AG09319 (cell line): Measurements from ENCODE around the gene CSPG4.

Experiments used
- DNase-seq: peaks from one replicate; pipeline ENCODE4 v3.0.0-alpha.2; 2010; ENCODE audit warnings: low read depth; ENCODE audit errors: extremely low read depth
- TF ChIP-seq, protein P1 (sequence below): IDR thresholded peaks from 2 replicates; pipeline ENCODE4 v1.5.1; 2011; ENCODE audit warnings: low read depth, mild to moderate bottlenecking, inconsistent platforms, low read length, moderate library complexity

The CSPG4 gene

DNA sequence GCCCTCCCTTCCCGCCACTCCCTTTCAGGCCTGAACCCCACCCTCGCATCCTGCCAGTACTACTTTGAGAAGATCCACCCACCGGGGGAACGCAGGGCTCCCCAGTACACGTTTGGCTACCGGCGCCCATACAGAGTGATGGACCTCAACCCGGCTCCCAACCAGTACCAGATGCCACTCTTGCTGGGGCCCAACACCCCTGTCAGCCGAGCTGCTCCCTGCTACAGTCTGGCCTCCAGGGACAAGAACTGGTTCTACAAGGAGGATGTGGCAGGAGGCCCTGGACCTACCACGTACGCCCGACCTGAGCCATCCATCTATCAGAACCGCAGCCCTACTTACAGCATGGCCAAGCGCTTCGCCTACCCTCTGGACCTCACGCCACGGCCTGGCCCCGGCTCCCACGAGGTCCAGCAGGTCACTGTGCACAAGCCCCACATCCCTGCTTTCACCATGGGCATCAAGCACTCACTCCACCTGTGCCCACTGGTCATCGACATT, 14.4 kb upstream of the CSPG4 start:
- no peak for DNase-seq
- TF ChIP-seq, protein P1, sequence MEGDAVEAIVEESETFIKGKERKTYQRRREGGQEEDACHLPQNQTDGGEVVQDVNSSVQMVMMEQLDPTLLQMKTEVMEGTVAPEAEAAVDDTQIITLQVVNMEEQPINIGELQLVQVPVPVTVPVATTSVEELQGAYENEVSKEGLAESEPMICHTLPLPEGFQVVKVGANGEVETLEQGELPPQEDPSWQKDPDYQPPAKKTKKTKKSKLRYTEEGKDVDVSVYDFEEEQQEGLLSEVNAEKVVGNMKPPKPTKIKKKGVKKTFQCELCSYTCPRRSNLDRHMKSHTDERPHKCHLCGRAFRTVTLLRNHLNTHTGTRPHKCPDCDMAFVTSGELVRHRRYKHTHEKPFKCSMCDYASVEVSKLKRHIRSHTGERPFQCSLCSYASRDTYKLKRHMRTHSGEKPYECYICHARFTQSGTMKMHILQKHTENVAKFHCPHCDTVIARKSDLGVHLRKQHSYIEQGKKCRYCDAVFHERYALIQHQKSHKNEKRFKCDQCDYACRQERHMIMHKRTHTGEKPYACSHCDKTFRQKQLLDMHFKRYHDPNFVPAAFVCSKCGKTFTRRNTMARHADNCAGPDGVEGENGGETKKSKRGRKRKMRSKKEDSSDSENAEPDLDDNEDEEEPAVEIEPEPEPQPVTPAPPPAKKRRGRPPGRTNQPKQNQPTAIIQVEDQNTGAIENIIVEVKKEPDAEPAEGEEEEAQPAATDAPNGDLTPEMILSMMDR, result no peak

DNA sequence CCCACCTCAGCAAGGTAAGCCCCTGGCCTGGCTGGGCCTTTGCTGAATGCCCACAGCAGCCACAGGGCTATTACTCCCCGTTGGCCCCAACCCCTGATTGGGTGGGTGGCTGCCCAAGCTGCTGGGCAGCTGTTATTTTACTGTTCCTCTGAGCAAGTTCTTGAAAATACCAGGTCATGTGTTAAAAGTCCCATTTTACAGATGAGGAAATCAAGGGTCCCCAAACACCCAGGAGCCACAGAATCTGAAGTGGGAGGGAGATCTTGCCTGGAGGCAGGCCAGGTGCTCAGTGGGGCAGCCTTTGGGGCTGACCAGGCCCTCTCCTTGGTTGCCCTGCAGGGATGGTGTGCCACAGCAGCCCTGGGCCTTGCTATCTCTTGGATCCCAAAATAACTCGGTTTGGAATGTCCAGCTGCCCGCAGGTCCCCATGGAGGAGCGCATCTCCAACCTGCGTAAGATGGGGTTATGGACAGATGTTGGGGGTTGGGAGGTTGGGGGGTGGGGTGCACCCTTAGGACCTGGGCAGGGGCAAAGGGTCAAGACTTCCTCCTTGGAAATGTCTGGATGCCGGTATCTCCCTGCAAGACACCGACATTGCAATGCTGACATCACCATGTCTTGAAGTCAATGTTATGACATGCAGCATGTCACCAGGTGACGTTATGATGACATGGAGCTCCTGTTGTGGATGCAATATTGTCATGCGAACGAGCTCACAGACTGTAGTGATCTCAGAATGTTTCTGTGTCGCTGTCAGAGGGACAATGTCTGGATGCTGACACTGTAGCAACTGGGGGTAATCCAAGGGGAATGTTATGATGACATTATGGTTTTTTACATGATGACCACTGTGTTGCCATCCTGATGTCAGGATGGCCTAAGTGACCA, 13.3 kb upstream of the CSPG4 start:
- TF ChIP-seq, protein P1, result no peak
- no peak for DNase-seq

DNA sequence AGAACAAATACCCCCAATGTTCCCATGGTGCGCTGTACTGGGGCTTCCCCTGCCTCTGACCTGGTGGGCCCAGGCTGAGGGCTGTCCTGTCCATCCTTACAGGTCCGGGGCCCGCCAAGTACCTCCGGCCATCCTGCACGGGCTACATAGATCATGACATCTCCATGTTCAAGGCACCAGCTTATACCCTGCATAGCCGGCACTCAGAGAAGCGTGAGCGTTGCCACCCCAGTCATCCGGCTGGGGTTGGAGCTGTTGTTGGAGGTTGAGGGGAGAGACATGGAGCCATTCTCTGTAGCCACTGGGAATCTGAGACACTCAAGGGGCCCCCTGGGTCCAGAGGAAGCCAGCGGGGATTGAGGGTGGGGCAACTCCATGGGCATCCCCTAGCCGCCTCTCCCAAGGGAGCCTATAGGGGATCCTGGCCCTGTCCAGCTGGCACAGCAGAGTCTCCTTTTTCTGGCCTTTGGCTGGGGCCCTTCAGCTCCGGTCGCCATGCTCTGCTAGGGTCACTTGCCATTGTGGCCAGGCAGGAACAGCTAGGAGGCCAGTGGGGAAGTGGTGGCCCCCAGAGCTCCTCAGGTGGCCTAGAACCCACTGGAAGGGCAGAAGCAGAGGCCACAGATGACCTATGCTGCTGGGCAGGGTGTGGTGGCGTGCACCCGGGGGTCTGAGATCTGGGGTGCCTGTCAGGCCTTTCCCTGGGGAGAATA, 12.5 kb upstream of the CSPG4 start:
- TF ChIP-seq, protein P1, result no peak
- no peak for DNase-seq

DNA sequence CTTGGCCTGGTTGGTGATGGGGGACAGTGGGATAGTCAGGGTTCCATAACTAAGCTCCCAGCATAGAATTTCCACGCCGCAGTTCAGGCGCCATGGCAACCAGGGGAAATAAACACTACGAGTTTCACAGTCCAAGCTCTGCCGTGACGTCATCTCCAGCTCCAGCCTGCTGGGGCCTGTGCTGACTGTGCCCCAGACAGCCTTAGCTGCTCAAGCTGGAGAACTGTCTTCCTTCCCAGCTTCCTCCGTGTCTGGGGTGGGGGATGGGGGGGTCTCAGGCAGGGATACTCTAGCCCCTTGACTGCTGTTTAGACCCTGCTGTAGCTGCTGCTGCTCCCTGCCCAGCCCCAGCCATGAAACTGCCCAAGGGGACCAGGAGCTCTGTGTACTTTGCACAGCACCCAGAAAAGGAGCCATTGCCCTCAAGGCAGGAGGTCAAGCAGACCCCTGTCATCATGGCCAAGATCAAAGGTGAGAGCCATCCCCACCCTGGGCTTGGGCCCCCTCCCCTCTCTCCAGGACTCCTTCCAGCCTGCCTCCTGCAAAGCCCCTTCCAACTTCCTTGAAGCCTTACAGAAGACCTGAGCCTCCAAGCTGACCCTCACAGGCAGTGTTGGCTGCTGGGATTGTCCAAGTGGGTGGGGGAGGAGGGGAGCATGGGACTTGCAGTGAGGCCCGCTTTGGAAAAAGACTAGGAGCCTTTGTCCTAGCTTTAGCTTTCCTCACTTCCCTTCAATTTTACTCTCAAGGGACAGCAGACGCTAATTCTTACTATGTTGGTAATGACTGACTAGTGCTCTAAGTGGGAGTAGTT, 11.4 kb upstream of the CSPG4 start:
- TF ChIP-seq, protein P1, result no peak
- DNase-seq, result peak; percentile 87

DNA sequence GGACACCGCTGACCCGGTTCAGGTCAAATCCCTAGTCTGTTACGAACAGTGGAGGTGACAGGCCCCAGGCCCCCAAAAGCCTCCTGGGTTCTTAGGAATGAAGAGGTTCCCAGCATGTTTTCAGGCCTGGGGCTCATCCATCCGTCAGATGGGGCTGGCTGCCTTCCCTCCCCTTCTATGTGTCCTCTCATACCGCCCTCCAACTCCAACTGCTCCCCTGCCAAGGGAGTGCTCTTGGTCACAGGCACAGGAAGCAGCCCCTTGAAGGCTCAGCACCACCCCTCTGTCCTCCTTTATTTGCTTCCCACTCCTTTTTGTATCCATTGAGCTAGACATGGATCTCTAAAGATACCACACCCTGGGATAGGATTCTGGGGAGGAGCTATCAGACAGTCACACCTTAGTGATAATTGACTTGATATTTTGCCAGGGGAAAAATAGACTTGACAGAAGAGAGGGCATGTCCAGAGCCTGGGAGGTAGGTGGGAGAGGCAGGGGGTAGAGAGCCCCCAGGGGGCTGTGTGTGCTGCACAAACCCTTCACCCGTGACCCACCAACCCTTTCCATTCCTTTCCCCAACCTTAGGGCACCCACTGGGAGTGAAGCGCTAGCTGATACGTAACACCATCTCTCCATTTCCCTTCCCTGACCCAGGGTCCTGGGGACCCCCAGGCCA, 10.7 kb upstream of the CSPG4 start:
- no peak for DNase-seq

More for the DNA sequence above, 10.7 kb upstream of the CSPG4 start:
- TF ChIP-seq, protein P1, result no peak
